Pancreas (tissue), 10 donors: ENCODE results near the gene CAD. TPM values are rescaled to one million over a fixed set of nuclear protein-coding genes. Genes with fewer than 3 reads are reported as not detected.

ENCODE experiments used
- ATAC-seq, 4 donors: fragments of 200-7000 bp; cut with Tn5 transposase; one replicate each; pipeline versions ENCODE4 v1.8.0 to v1.9.1; 2020; ENCODE audit warnings: mild to moderate bottlenecking in 4 of 4, moderate library complexity in 4 of 4
- DNase-seq, 6 donors: peaks; one replicate each; pipeline ENCODE4 v3.0.0-alpha.2; 2020
- FAIRE-seq: peaks from 2 replicates; lab custom pipeline; 2012; peaks lifted over from hg19 to GRCh38; lab: Jason Lieb, UNC
- H3K27ac ChIP-seq, 4 donors: fragments of 200-600 bp; sonication (generic); 1 replicate in 3 of 4; 2 replicates in 1 of 4; pipeline versions ENCODE4 v1.5.0 to v1.8.0; 2020
- H3K27me3 ChIP-seq, 4 donors: fragments of 200-600 bp; one replicate each; pipeline ENCODE4 v1.8.0; 2021
- H3K36me3 ChIP-seq, 3 donors: fragments of 200-600 bp; sonication (generic) in 1 of 3; one replicate each; pipeline versions ENCODE4 v1.5.0 to v1.8.0; 2020 to 2021
- H3K4me1 ChIP-seq, 3 donors: fragments of 200-600 bp; one replicate each; pipeline ENCODE4 v1.8.0; 2021
- H3K4me3 ChIP-seq, 4 donors: fragments of 200-600 bp; sonication (generic) in 2 of 4; one replicate each; pipeline versions ENCODE4 v1.5.0 to v1.8.0; 2020 to 2021
- H3K9me3 ChIP-seq, 4 donors: fragments of 200-600 bp; one replicate each; pipeline ENCODE4 v1.8.0; 2021
- WGBS, 2 donors: extraction: QIAGEN DNeasy Blood & Tissue Kit; methylation state at CpG; one replicate each; pipeline ENCODE4 v1.1.7; 2013; 5-methylcytosine and 5-hydroxymethylcytosine counted together
- intact Hi-C, 3 donors: fragments of 100-400 bp; cut with DNase I; formaldehyde crosslinking; loops; one replicate each; pipeline versions ENCODE4 v1.11.1 to v1.14.2; 2022
- polyA plus RNA-seq, 2 donors: library from polyadenylated mRNA; stranded (reverse); fragments of 200-250 nt; gene quantifications; one replicate each; pipeline ENCODE4 v1.2.3, GENCODE V29; 2013
- total RNA-seq, 6 donors: library from RNA; stranded (reverse); fragmentation: NEBNext Ultra II Directional in 4 of 6; extraction: Animal tissue kit (Norgen Biotek cat#: 25700) in 4 of 6; gene quantifications; one replicate each; pipeline versions ENCODE4 v1.2.1 to v1.2.4, GENCODE V29; 2021 to 2023
- TF ChIP-seq, protein P1 (sequence below), 4 donors: fragments of 200-600 bp; sonication (generic) in 3 of 4; IDR thresholded peaks; one replicate each; pipeline versions ENCODE4 v1.5.0 to v1.8.0; 2021; ENCODE audit warnings: antibody characterized with exemption in 4 of 4
- donor health status: healthy with polysubstance abuse.
- donor health status: DM: no; HTN: no; CAD: no; lungs with moderate emphysema.
- donor health status: DM: no; HTN: no; CAD: no.
- donor health status: control.
- donor health status: control.
- donor health status: Bipolar disorder and iron deficiency.
- donor health status: DM: yes; HTN: yes; CAD: no.
- donor health status: DM: no; HTN: no; CAD: no.
- donor health status: DM: no; HTN: no; CAD: no.
- donor health status: DM: yes; HTN: yes; CAD: no.

CAD gene
- total and polyA plus RNA-seq, 8 donors, result 9.6 to 24.6 (median 16.3) TPM

DNA sequence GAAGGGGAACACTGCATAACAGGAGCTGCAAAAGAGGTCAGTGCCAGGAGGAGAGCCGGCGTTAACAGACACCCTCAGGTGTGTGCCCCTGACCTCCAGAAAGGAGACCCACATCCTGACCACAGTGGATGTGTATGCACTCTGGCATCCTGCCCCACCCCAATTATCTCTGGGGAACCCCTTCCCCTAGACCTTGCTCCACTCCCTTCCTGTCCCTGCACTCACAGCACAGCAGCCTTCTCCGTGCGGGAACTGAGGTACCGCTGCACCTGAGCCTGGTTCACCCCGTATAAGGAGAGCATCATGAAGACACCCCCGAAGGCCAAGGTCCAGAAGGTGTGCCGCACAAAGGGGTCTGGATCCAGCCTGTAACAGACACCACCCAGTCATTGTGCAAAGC lies 12.6 kb upstream of the CAD start:
- Histone ChIP-seq H3K4me1 (no peaks in the 10 kb centered on the region), H3K36me3 (no peaks in the 10 kb centered on the region), H3K27me3 (no peaks in the 10 kb centered on the region), H3K4me3 (no peak overlapping the region), H3K9me3 (no peaks in the 10 kb centered on the region), H3K27ac (no peak overlapping the region)
- TF ChIP-seq, protein P1, sequence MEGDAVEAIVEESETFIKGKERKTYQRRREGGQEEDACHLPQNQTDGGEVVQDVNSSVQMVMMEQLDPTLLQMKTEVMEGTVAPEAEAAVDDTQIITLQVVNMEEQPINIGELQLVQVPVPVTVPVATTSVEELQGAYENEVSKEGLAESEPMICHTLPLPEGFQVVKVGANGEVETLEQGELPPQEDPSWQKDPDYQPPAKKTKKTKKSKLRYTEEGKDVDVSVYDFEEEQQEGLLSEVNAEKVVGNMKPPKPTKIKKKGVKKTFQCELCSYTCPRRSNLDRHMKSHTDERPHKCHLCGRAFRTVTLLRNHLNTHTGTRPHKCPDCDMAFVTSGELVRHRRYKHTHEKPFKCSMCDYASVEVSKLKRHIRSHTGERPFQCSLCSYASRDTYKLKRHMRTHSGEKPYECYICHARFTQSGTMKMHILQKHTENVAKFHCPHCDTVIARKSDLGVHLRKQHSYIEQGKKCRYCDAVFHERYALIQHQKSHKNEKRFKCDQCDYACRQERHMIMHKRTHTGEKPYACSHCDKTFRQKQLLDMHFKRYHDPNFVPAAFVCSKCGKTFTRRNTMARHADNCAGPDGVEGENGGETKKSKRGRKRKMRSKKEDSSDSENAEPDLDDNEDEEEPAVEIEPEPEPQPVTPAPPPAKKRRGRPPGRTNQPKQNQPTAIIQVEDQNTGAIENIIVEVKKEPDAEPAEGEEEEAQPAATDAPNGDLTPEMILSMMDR (IDR thresholded peaks at IDR 0.05), result no peak
- FAIRE-seq (no peak), ATAC-seq (no peak), DNase-seq (no peak)
- intact Hi-C loops, result no loop called here
- WGBS, 2 donors, result 94 to 97% methylated on average over 8 of the region's 8 CpGs

DNA sequence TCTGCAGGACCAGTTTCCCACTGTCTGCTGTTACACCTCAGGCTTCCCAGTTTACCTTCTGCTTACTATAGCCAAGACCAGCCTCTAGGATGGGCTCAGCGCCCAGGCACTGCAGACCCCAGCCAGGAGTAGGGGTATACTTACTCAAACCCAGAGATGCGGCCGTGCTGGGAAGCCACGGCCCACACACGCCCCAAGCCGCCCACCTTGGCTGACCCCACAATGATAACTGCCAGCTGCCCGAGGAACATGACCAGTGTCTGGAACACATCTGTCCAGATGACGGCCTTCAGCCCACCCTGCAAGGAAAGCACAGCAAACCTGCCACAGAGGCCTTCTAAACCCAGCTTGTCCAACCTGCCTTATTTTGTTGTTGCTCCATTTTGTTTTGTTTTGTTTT lies 12.0 kb upstream of the CAD start:
- 84 to 88% methylated on average over 8 of the region's 8 CpGs for WGBS, 2 donors
- H3K4me1 ChIP-seq, result no peaks in the 10 kb centered on the region
- no peak overlapping the region for H3K4me3 ChIP-seq
- H3K36me3 ChIP-seq, result no peaks in the 10 kb centered on the region
- no peak overlapping the region for H3K27ac ChIP-seq
- no peak for DNase-seq
- H3K9me3 ChIP-seq, result no peaks in the 10 kb centered on the region
- TF ChIP-seq, protein P1 (IDR thresholded peaks at IDR 0.05), result no peak
- H3K27me3 ChIP-seq, result no peaks in the 10 kb centered on the region
- no peak for ATAC-seq
- intact Hi-C loops, result no loop called here
- FAIRE-seq, result no peak

DNA sequence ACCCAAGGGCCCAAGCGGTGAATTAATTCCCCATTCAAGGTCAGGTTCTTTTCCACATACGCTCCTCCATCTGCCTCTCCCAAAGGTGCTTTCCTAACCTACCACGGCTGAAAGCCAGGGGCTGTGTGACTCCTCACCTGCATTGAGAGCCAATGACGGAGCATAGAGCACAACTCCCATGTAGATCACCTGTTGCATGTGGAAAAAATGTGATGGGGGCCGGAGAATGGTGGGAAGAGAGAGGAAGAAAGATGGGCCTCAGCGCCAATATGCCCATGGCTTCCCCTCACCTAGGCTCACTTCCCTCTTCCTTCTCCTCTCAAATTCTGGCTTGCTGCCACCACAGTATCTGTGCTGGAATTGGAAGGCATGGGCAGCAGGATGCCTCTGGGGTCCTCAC lies 10.8 kb upstream of the CAD start:
- H3K27ac ChIP-seq, result no peak overlapping the region
- WGBS, 2 donors, result 92 to 95% methylated on average over 6 of the region's 6 CpGs
- FAIRE-seq (no peak), ATAC-seq (no peak), DNase-seq (no peak)
- TF ChIP-seq, protein P1 (IDR thresholded peaks at IDR 0.05), result no peak
- no peak overlapping the region for H3K4me3 ChIP-seq
- H3K4me1 ChIP-seq, result peaks cover 0 to 5% (median 0%) of the 10 kb centered on the region in 3 donors
- H3K27me3 ChIP-seq, result no peaks in the 10 kb centered on the region
- intact Hi-C loops, result no loop called here
- H3K9me3 ChIP-seq, result no peaks in the 10 kb centered on the region
- H3K36me3 ChIP-seq, result no peaks in the 10 kb centered on the region

DNA sequence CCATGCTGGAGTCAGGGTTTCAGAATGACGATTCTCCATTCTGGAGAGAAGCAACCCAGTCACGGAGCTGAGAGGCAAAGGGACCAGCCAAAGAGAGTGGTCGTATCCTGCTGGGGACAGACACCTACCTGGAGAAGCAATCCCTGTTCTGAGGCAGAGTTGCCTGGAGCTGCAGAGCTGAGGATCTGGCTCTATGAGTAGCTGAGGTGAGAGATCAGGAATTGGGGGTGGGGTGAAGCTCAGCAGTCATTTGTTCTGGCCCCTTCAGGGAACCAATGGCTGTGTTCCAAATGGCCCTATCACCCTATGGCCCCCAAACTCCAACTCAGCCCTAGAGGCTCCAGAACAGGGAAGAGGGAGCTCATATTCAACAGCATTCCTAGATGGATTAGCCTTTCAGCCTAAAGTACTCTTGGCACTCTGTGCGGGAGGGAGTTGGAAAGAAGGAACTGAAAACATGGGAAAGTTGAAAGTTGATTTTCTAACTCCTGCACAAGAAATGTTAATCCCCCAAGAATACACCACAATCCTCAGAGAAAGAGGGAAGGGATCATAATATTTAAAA lies 8.6 kb upstream of the CAD start:
- WGBS, 2 donors, result 84 to 86% methylated on average over 4 of the region's 4 CpGs
- no peak for DNase-seq
- ATAC-seq, result no peak
- Histone ChIP-seq H3K27me3 (no peaks in the 10 kb centered on the region), H3K27ac (no peak overlapping the region), H3K4me1 (peaks cover 7 to 13% (median 7%) of the 10 kb centered on the region in 3 donors), H3K4me3 (no peak overlapping the region), H3K36me3 (no peaks in the 10 kb centered on the region), H3K9me3 (no peaks in the 10 kb centered on the region)
- FAIRE-seq, result no peak
- TF ChIP-seq, protein P1 (IDR thresholded peaks at IDR 0.05), result no peak
- intact Hi-C loops, result no loop called here

DNA sequence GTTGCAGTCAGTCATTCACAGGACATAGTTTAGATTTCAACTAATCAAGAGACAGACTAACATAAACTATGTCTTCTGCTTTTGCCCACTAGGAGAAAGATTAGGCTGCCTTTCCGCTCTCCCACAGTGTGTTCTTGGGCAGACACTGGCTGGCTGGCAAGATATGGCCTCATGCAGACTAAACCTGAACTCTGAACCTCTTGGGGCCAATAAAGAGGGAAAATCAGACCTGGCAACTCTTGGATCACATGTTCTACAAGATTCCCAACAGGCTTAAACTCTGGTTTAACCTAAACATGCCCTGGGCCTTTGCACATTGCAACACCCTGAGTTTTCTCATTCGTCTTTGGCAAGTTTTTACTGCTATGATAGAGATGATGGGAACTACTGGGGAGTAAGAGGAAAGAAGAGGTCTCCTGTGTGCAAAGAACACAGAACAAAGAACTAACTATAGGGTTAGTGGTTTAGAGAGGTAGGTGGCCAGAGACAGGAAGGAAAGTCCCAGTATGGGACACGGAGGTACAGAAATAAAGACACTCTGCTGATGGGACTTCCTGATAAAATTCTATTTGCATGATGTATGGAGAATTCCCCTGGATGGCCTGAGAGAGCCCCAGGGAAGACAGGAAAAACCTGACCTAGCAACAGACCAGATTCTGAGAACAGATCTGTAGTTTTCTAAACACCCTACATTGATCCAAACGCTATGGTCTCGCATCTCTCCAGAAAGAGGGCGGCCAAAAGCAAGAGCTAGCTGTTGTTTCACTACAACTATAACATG lies 7.4 kb upstream of the CAD start:
- Histone ChIP-seq H3K4me1 (peaks cover 7 to 13% (median 11%) of the 10 kb centered on the region in 3 donors), H3K9me3 (no peaks in the 10 kb centered on the region), H3K27ac (no peak overlapping the region), H3K36me3 (no peaks in the 10 kb centered on the region), H3K27me3 (no peaks in the 10 kb centered on the region), H3K4me3 (no peak overlapping the region)
- ATAC-seq (no peak), DNase-seq (no peak), FAIRE-seq (no peak)
- intact Hi-C loops, result no loop called here
- WGBS, 2 donors, result 92 to 94% methylated on average over 6 of the region's 6 CpGs
- TF ChIP-seq, protein P1 (IDR thresholded peaks at IDR 0.05), result no peak
